ENCODE measurements around the gene PROM2. TPM values are rescaled to one million over a fixed set of nuclear protein-coding genes. Genes with fewer than 3 reads are reported as not detected.

The PROM2 gene
- total and polyA plus RNA-seq, 4 donors = 0.11 to 1.1 (median 0.24) TPM

DNA sequence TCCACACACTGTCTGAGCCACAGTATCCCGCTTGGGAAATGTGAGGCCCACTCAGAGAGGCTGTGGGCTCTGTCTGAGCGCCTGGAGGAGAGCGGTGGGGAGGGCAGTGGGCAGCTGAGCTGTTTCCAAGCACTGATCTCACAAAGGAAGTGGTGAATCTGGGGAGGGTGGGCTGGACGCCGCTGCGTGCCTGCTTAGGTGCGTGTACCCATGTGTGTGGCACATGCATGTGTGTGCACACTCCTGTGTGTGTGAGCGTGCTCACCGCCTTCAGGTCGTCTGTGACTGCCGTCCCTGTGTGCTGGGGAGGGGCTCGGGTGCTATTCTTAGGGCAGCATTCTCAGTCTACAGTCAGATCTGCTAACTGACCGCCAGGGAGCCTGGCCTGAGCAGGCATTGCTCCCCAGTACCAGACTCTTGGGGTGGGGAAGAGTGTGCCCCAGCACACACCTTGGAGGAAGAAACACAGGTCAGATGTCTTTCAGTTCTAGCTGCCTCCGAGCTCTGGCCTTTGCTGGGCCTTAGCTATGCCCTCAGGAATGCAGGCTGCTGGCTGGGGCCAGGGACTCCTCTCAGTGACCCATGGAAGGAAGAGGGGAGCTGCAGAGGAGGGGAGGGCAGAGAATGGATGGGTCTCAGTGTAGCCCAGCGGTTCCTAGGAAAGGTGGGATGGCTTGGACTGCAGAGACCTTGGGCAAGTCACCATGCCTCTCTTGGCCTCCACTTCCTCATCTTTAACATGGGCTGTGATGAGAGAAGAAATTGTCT lies 54.3 kb downstream of the PROM2 start:
- H3K4me3 ChIP-seq (ENCODE audit: low read depth in 1 of 3, low read length in 3 of 3) = no peak overlapping the region
- no peaks in the 10 kb centered on the region for H3K9me3 ChIP-seq (ENCODE audit: control insufficient read depth in 4 of 4, low read length in 3 of 4)
- DNase-seq (ENCODE audit: low spot score) = no peak
- no peaks in the 10 kb centered on the region for H3K36me3 ChIP-seq (ENCODE audit: control insufficient read depth in 4 of 4, insufficient read depth in 3 of 4, low read depth in 1 of 4, low read length in 3 of 4)
- H3K9ac ChIP-seq (ENCODE audit: low read depth in 1 of 2, low read length in 2 of 2) = no peak overlapping the region
- TF ChIP-seq RAD21 (IDR thresholded peaks at IDR 0.05) = no peak
- no peak for TF ChIP-seq HNF4G (IDR thresholded peaks at IDR 0.05)
- no peaks in the 10 kb centered on the region for H3K27me3 ChIP-seq (ENCODE audit: control insufficient read depth in 4 of 4, insufficient read depth in 4 of 4, low read length in 3 of 4)
- WGBS = 86% methylated on average over 15 of the region's 15 CpGs
- H3K4me1 ChIP-seq (ENCODE audit: control insufficient read depth in 4 of 4, insufficient read depth in 4 of 4, low read length in 3 of 4) = no peaks in the 10 kb centered on the region
- H3K27ac ChIP-seq (ENCODE audit: low read depth in 1 of 2, low read length in 2 of 2) = no peak overlapping the region

DNA sequence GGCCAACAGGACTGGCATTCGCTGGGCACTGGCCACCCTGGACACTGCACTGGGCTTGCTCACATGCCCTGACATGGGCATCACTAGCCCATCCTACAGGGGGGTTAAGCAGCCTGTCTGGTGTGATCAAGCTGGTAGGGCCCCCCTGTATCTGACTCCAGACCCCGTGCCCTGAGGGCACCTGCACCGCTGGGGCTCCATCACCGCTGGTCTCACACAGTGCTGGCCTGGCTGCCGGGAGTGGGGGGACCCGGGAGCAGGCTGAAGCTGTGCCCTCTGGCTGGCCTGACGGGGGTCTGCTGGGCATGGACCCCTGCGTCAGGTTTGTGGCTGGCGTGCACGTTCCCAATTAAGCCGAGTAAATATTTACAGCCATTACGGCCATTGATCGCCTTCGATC lies 55.2 kb downstream of the PROM2 start:
- no peak overlapping the region for H3K4me3 ChIP-seq (ENCODE audit: low read depth in 1 of 3, low read length in 3 of 3)
- H3K27ac ChIP-seq (ENCODE audit: low read depth in 1 of 2, low read length in 2 of 2) = no peak overlapping the region
- H3K4me1 ChIP-seq (ENCODE audit: control insufficient read depth in 4 of 4, insufficient read depth in 4 of 4, low read length in 3 of 4) = no peaks in the 10 kb centered on the region
- H3K36me3 ChIP-seq (ENCODE audit: control insufficient read depth in 4 of 4, insufficient read depth in 3 of 4, low read depth in 1 of 4, low read length in 3 of 4) = no peaks in the 10 kb centered on the region
- DNase-seq (ENCODE audit: low spot score) = no peak
- TF ChIP-seq TAF1 (conservative IDR thresholded peaks at IDR 0.05) (no peak), CTCF (IDR thresholded peaks at IDR 0.05; ENCODE audit: low read depth, low read length, missing input control) (no peak), REST (IDR thresholded peaks at IDR 0.05) (no peak), HNF4G (IDR thresholded peaks at IDR 0.05) (no peak), JUND (IDR thresholded peaks at IDR 0.05) (no peak), ATF3 (IDR thresholded peaks at IDR 0.05) (no peak), RXRA (IDR thresholded peaks at IDR 0.05) (no peak), GABPA (IDR thresholded peaks at IDR 0.05 in 1 of 2, conservative IDR thresholded peaks at IDR 0.05 in 1 of 2) (no peak), YY1 (IDR thresholded peaks at IDR 0.05) (no peak), SP1 (IDR thresholded peaks at IDR 0.05) (no peak), FOXA2 (IDR thresholded peaks at IDR 0.05) (no peak), NR2F2 (IDR thresholded peaks at IDR 0.05) (no peak), ZBTB33 (IDR thresholded peaks at IDR 0.05) (no peak), RAD21 (IDR thresholded peaks at IDR 0.05) (no peak), EGR1 (IDR thresholded peaks at IDR 0.05; ENCODE audit: low read depth in 2 of 2) (no peak), MAX (IDR thresholded peaks at IDR 0.05) (no peak), FOXA1 (IDR thresholded peaks at IDR 0.05) (no peak)
- no peaks in the 10 kb centered on the region for H3K27me3 ChIP-seq (ENCODE audit: control insufficient read depth in 4 of 4, insufficient read depth in 4 of 4, low read length in 3 of 4)
- WGBS = 85% methylated on average over 14 of the region's 14 CpGs
- H3K9me3 ChIP-seq (ENCODE audit: control insufficient read depth in 4 of 4, low read length in 3 of 4) = no peaks in the 10 kb centered on the region
- no peak overlapping the region for H3K9ac ChIP-seq (ENCODE audit: low read depth in 1 of 2, low read length in 2 of 2)

Data from liver (tissue), 9 donors.